Right lobe of liver (tissue), 6 donors: ENCODE results near the gene UTF1. TPM values are rescaled to one million over a fixed set of nuclear protein-coding genes. Genes with fewer than 3 reads are reported as not detected.

Experiments
- ATAC-seq, 4 donors: fragments of 200-7000 bp; cut with Tn5 transposase; one replicate each; pipeline ENCODE4 v1.9.1; 2020; ENCODE audit warnings: mild to moderate bottlenecking in 4 of 4, moderate library complexity in 4 of 4
- DNase-seq, 3 donors: peaks; one replicate each; pipeline ENCODE4 v3.0.0-alpha.2; 2020
- H3K27ac ChIP-seq, 3 donors: fragments of 200-600 bp; one replicate each; pipeline ENCODE4 v1.8.0; 2022
- H3K27me3 ChIP-seq, 2 donors: fragments of 200-600 bp; one replicate each; pipeline ENCODE4 v1.8.0; 2022
- H3K36me3 ChIP-seq, 4 donors: fragments of 200-600 bp; sonication (generic) in 1 of 4; one replicate each; pipeline versions ENCODE4 v1.5.1 to v1.8.0; 2017 to 2022; ENCODE audit warnings: control low read depth in 1 of 4
- H3K4me1 ChIP-seq, 4 donors: fragments of 200-600 bp; sonication (generic) in 1 of 4; one replicate each; pipeline versions ENCODE4 v1.5.1 to v1.8.0; 2017 to 2022; ENCODE audit warnings: control low read depth in 1 of 4
- H3K4me3 ChIP-seq, 3 donors: fragments of 200-600 bp; one replicate each; pipeline ENCODE4 v1.8.0; 2022
- H3K9me3 ChIP-seq, 4 donors: fragments of 200-600 bp; sonication (generic) in 1 of 4; one replicate each; pipeline versions ENCODE4 v1.5.1 to v1.8.0; 2017 to 2022; ENCODE audit warnings: control low read depth in 1 of 4
- POLR2A ChIP-seq: fragments of 450-650 bp; IDR thresholded peaks from one replicate; pipeline ENCODE4 v1.6.1; 2017; ENCODE audit warnings: antibody characterized with exemption, mild to moderate bottlenecking
- WGBS: methylation state at CpG from one replicate; pipeline ENCODE4 v1.1.6; 2018; ENCODE audit warnings: low coverage, low lambda C conversion rate; ENCODE audit not compliant: insufficient coverage; ENCODE audit errors: missing lambda C conversion rate; 5-methylcytosine and 5-hydroxymethylcytosine counted together
- intact Hi-C, 2 donors: fragments of 100-400 bp; cut with DNase I; formaldehyde crosslinking; loops; one replicate each; pipeline versions ENCODE4 v1.11.2 to v1.14.1; 2022
- total RNA-seq, 6 experiments: library from RNA; depleted of rRNA in 2 of 6; stranded (reverse); fragments of >200 nt in 2 of 6; fragmentation: NEBNext Ultra II Directional in 3 of 6; extraction: Animal tissue kit (Norgen Biotek cat#: 25700) in 3 of 6; gene quantifications; one replicate each; pipeline versions ENCODE4 v1.1.0 to v1.2.4, GENCODE V29; 2016 to 2023
- TF ChIP-seq, protein P1 (sequence below), 4 donors: fragments of 200-600 bp in 3 of 4; fragments of 450-650 bp in 1 of 4; IDR thresholded peaks; one replicate each; pipeline versions ENCODE4 v1.5.1 to v1.8.0; 2016 to 2022; ENCODE audit warnings: antibody characterized with exemption in 4 of 4, mild to moderate bottlenecking in 2 of 4
- donor health status: DM: no; HTN: yes; CAD: no.
- donor health status: DM: no; HTN: no; CAD: no.
- donor health status: DM: no; HTN: no; CAD: no.
- donor health status: DM: no; HTN: yes; CAD: no.
- donor health status: DM: no; HTN: yes; CAD: no.

UTF1 gene
- total RNA-seq, 6 experiments from 2014 or later: not detected

- intact Hi-C loops: no loop called here
- Histone ChIP-seq H3K4me1 (peaks cover 0 to 23% (median 8%) of the 10 kb centered on the region in 4 donors), H3K9me3 (no peaks in the 10 kb centered on the region), H3K27me3 (no peaks in the 10 kb centered on the region), H3K4me3 (peak overlapping the region in 2 of 3 donors; percentile 12 to 29), H3K36me3 (peaks cover 0 to 11% (median 0%) of the 10 kb centered on the region in 4 donors), H3K27ac (peak overlapping the region; percentile 31 to 59 (median 51))
- WGBS: no CpG with 5 or more reads among the region's 12 CpGs
- ATAC-seq (no peak), DNase-seq (peak in 1 of 3 donors; percentile 24)
- TF ChIP-seq, protein P1, sequence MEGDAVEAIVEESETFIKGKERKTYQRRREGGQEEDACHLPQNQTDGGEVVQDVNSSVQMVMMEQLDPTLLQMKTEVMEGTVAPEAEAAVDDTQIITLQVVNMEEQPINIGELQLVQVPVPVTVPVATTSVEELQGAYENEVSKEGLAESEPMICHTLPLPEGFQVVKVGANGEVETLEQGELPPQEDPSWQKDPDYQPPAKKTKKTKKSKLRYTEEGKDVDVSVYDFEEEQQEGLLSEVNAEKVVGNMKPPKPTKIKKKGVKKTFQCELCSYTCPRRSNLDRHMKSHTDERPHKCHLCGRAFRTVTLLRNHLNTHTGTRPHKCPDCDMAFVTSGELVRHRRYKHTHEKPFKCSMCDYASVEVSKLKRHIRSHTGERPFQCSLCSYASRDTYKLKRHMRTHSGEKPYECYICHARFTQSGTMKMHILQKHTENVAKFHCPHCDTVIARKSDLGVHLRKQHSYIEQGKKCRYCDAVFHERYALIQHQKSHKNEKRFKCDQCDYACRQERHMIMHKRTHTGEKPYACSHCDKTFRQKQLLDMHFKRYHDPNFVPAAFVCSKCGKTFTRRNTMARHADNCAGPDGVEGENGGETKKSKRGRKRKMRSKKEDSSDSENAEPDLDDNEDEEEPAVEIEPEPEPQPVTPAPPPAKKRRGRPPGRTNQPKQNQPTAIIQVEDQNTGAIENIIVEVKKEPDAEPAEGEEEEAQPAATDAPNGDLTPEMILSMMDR (IDR thresholded peaks at IDR 0.05): no peak
- TF ChIP-seq POLR2A: no peak
These were observed 45.7 kb downstream of the UTF1 start for GRCh38 chr10:133275684-133276092.

GRCh38 chr10:133276100-133276434 is 46.0 kb downstream of the UTF1 start:
- ATAC-seq (no peak), DNase-seq (no peak)
- H3K36me3 ChIP-seq: peaks cover 0 to 8% (median 0%) of the 10 kb centered on the region in 4 donors
- no peaks in the 10 kb centered on the region for H3K9me3 ChIP-seq
- TF ChIP-seq, protein P1 (IDR thresholded peaks at IDR 0.05): no peak
- no peak for TF ChIP-seq POLR2A
- H3K27ac ChIP-seq: peak overlapping the region in 2 of 3 donors; percentile 13 to 55
- intact Hi-C loops: no loop called here
- 82% methylated on average over 2 of the region's 6 CpGs for WGBS
- H3K4me3 ChIP-seq: peak overlapping the region in 2 of 3 donors; percentile 12 to 29
- H3K4me1 ChIP-seq: peaks cover 0 to 23% (median 8%) of the 10 kb centered on the region in 4 donors
- no peaks in the 10 kb centered on the region for H3K27me3 ChIP-seq

DNA sequence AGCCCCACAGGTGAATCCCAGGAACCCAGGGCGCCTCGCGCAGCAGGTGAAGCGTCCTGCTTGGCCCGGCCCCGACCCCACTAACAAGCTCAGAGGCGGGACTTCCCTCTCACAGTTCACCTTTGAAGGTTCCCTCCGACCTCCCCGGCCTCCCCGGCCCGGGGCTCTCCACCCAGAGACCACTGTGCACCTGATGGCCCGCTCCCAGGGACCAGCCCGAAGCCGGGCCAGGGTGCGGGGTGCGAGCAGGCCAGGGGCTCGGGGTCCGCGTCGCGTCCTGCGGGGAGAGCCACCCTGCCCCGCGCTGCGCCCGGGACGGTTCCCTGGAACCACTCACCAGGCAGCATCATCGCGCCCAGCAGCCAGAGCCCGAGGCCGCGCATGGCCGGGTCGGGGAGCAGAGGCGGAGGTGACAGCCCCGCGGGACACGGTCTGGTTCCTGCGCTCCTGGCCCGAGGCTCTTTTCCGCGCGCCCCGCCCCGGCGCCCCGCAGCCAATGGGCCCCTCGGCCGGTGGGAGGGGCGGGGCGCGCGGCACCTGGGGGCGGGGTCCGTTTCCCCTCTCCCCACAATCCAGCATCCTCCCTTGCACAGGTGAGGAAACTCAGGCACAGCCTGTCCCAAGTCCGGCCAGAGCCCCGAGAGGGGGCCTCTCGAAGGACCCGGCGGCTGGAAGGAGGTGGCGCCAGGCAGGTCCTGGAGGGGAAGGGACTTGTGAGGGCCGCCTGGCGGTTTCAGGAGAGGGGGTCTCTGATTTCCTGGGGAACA is 46.6 kb downstream of the UTF1 start, which contains the start of gene ADAM8:
Gene ADAM8, minus strand, starts transcription at position 434 of the 767 bp plus-strand sequence. Its CDS starts 51 bp downstream, at position 383.
- ATAC-seq (peak in 3 of 4 donors; percentile 1 to 5 (median 2)), DNase-seq (peak in 2 of 3 donors; percentile 63 to 65)
- no peak for TF ChIP-seq POLR2A
- TF ChIP-seq, protein P1 (IDR thresholded peaks at IDR 0.05): no peak
- Histone ChIP-seq H3K9me3 (no peaks in the 10 kb centered on the region), H3K27me3 (no peaks in the 10 kb centered on the region), H3K27ac (peak within 1 kb of the TSS in 2 of 3 donors; percentile 51 to 82), H3K36me3 (peaks cover 0 to 14% (median 3%) of the 10 kb centered on the region in 4 donors), H3K4me3 (peak within 1 kb of the TSS in 2 of 3 donors; percentile 12 to 29), H3K4me1 (peaks cover 0 to 23% (median 8%) of the 10 kb centered on the region in 4 donors)
- WGBS: 60% methylated on average over 1 of the region's 63 CpGs
- intact Hi-C loops: no loop called here

- ATAC-seq: peak in 2 of 4 donors; percentile 5 to 7
- Histone ChIP-seq H3K27me3 (no peaks in the 10 kb centered on the region), H3K4me3 (no peak overlapping the region), H3K4me1 (peaks cover 0 to 23% (median 8%) of the 10 kb centered on the region in 4 donors), H3K9me3 (no peaks in the 10 kb centered on the region), H3K27ac (peak overlapping the region in 1 of 3 donors; percentile 82), H3K36me3 (peaks cover 0 to 22% (median 5%) of the 10 kb centered on the region in 4 donors)
- no peak for TF ChIP-seq POLR2A
- intact Hi-C loops: no loop called here
- WGBS: 45% methylated on average over 6 of the region's 25 CpGs
- DNase-seq: peak; percentile 34 to 64 (median 58)
These were observed 47.4 kb downstream of the UTF1 start for GRCh38 chr10:133277277-133277992.
